ENCODE data around the gene COX6B2. TPM values are rescaled to one million over a fixed set of nuclear protein-coding genes. Genes with fewer than 3 reads are reported as not detected.

The COX6B2 gene
- polyA plus RNA-seq, 2 of the 4 experiments (the other 2 are of a cell fraction) = 0.78 to 6.4 TPM

DNA sequence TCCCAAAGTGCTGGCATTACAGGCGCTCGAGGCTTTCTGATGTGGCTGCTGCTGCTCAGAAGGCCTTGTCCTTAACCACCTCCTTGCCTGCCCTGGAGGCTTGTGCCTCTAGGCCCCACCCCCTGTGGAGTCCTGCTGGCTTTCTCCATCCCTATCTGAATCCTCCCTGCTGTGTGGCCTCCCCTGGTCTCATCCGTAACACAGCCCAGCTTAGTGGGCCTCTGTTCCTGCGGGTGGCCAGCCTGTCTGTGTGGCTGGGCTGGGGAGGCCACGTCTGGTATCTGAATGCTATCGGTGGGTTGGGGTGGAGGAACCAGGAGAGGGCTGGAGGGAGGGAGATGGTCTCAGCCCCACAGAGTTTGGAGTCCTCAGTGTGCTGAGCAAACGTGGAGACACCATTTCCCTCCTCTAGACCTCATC lies 36.0 kb upstream of the COX6B2 start:
- TF ChIP-seq REST (IDR thresholded peaks at IDR 0.05) (no peak), EP300 (IDR thresholded peaks at IDR 0.05) (no peak), BHLHE40 (IDR thresholded peaks at IDR 0.05; ENCODE audit: low read depth, low read length) (no peak), HOXB5 (CRISPR knock-in tag; IDR thresholded peaks at IDR 0.05) (no peak), TFCP2L1 (CRISPR knock-in tag; IDR thresholded peaks at IDR 0.05) (0 out of 2 replicates have a peak, but pooled peaks have one; percentile 9), ZFP36 (IDR thresholded peaks at IDR 0.05; ENCODE audit: borderline replicate concordance, partially characterized antibody) (no peak), RAD21 (conservative IDR thresholded peaks at IDR 0.05 in 1 of 2, IDR thresholded peaks at IDR 0.05 in 1 of 2) (no peak), CBX8 (IDR thresholded peaks at IDR 0.05) (no peak), GATA3 (IDR thresholded peaks at IDR 0.05; ENCODE audit: borderline replicate concordance) (0 out of 2 replicates have a peak, but pooled peaks have one; percentile 8)
- TF ChIP-seq, protein P1, sequence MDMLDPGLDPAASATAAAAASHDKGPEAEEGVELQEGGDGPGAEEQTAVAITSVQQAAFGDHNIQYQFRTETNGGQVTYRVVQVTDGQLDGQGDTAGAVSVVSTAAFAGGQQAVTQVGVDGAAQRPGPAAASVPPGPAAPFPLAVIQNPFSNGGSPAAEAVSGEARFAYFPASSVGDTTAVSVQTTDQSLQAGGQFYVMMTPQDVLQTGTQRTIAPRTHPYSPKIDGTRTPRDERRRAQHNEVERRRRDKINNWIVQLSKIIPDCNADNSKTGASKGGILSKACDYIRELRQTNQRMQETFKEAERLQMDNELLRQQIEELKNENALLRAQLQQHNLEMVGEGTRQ (IDR thresholded peaks at IDR 0.05) = no peak
- FAIRE-seq (no peak), DNase-seq (ENCODE audit: low read depth in 1 of 2, low spot score in 1 of 2) (no peak), ATAC-seq (no peak)
- H3K9me3 ChIP-seq = no peaks in the 10 kb centered on the region
- 83% methylated on average over 7 of the region's 7 CpGs for WGBS (ENCODE audit: missing lambda C conversion rate)
- CTCF ChIA-PET = interaction anchor here (0.8 to 7.0 kb wide), 9 partner anchors 12 to 257 kb away, joined by 3 to 38 read pairs (median 6); partner anchors contain the start of genes CCDC106 and UBE2S
- POLR2A ChIA-PET = interaction anchor here (0.8 to 6.5 kb wide), 5 partner anchors 15 to 273 kb away, joined by 3 to 55 read pairs (median 4); partner anchors contain the start of genes HSPBP1, PPP1R12C and UBE2S
- peak overlapping the region; percentile 90; the same call in 2 of the 3 replicates for H3K4me2 ChIP-seq
- H3K27ac ChIP-seq = peak overlapping the region in 1 of 2 experiments; percentile 99; a peak in 3 of 6 replicates
- H3K4me3 ChIP-seq = no peak overlapping the region
- peaks cover 61% of the 10 kb centered on the region for H3K4me1 ChIP-seq

- no peak for ATAC-seq
- TF ChIP-seq POLR2A (IDR thresholded peaks at IDR 0.05; ENCODE audit: low read length) (peak; percentile 29; the same call in 1 of the 2 replicates), NFE2L2 (conservative IDR thresholded peaks at IDR 0.05; ENCODE audit: low read length) (no peak), BCL3 (IDR thresholded peaks at IDR 0.05) (peak; percentile 39; the same call in 2 of the 3 replicates), JUN (IDR thresholded peaks at IDR 0.05) (peak; percentile 18 to 65; a peak in 3 of 5 replicates), CBX2 (IDR thresholded peaks at IDR 0.05; ENCODE audit: borderline replicate concordance, low read depth) (no peak), MAFK (IDR thresholded peaks at IDR 0.05; ENCODE audit: partially characterized antibody) (no peak)
- H3K4me3 ChIP-seq = peak overlapping the region; percentile 89; the same call in 2 of the 3 replicates
- H3K4me2 ChIP-seq = peak overlapping the region; percentile 90
- peaks cover 64% of the 10 kb centered on the region for H3K4me1 ChIP-seq
- POLR2A ChIA-PET = interaction anchor here (0.6 to 6.5 kb wide), 6 partner anchors 16 to 233 kb away, joined by 3 to 55 read pairs (median 4); partner anchors contain the start of genes HSPBP1, IL11 and UBE2S
- no peaks in the 10 kb centered on the region for H3K9me3 ChIP-seq
- CTCF ChIA-PET = interaction anchor here (0.8 to 7.0 kb wide), 10 partner anchors 13 to 248 kb away, joined by 3 to 38 read pairs (median 4); partner anchors contain the start of gene UBE2S
- FAIRE-seq = no peak
- H3K27ac ChIP-seq = peak overlapping the region; percentile 15 to 99; a peak in 3 of 6 replicates
- 90% methylated on average over 21 of the region's 21 CpGs for WGBS (ENCODE audit: missing lambda C conversion rate)
- DNase-seq (ENCODE audit: low read depth in 1 of 2, low spot score in 1 of 2) = no peak
Observed at GRCh38 chr19:55389386-55390317, 35.1 kb upstream of the COX6B2 start.
